Astrocyte of the spinal cord (primary cell): ENCODE measurements around the gene HERC6.
"Not testable (repeated sequence)": the region's sequence is repeated elsewhere in the genome, so short reads cannot be mapped to it uniquely, and the experiment has no call there.

Experiments
- DNase-seq: peaks from one replicate; pipeline ENCODE4 v3.0.0; 2011; ENCODE audit warnings: low read depth, low spot score
- H3K4me3 ChIP-seq: 2 replicates; pipeline ENCODE4 v1.5.1; 2011; ENCODE audit warnings: low read depth, mild to moderate bottlenecking, low read length, moderate library complexity
- CTCF ChIP-seq: IDR thresholded peaks from 2 replicates; pipeline ENCODE4 v1.5.1; 2012; ENCODE audit warnings: low read depth, mild to moderate bottlenecking, low read length, inconsistent platforms
- in situ Hi-C: cut with HindIII; loops from 2 replicates; pipeline ENCODE4 v1.10.0; 2017; ENCODE audit warnings: low sequenced_read_pairs

The HERC6 gene

GRCh38 chr4:88378691-88379559 is at the start of gene HERC6:
Gene HERC6, plus strand, starts transcription at chr4:88378852. Its CDS starts 70 bp downstream, at chr4:88378922.
- TF ChIP-seq CTCF: peak; percentile 73
- peak; percentile 86 for DNase-seq
- H3K4me3 ChIP-seq: peak within 1 kb of the TSS; percentile 53
- in situ Hi-C loops: no loop called here

GRCh38 chr4:88333741-88334405 is 44.8 kb upstream of the HERC6 start:
- no peak for TF ChIP-seq CTCF
- DNase-seq: no peak
- in situ Hi-C loops: no loop called here
- no peak overlapping the region for H3K4me3 ChIP-seq

- no peak for TF ChIP-seq CTCF
Measured at GRCh38 chr4:88335092-88335665, 43.5 kb upstream of the HERC6 start.

GRCh38 chr4:88341227-88342192 is 37.1 kb upstream of the HERC6 start:
- DNase-seq: peak; percentile 93
- H3K4me3 ChIP-seq: no peak overlapping the region
- in situ Hi-C loops: no loop called here
- TF ChIP-seq CTCF: no peak

More at GRCh38 chr4:88335092-88335665, 43.5 kb upstream of the HERC6 start:
- DNase-seq: no peak
- in situ Hi-C loops: no loop called here
- H3K4me3 ChIP-seq: no peak overlapping the region

GRCh38 chr4:88346902-88347301 is 31.8 kb upstream of the HERC6 start:
- DNase-seq, in situ Hi-C loops, H3K4me3 ChIP-seq: not testable (repeated sequence)

GRCh38 chr4:88348761-88349160 is 29.9 kb upstream of the HERC6 start:
- H3K4me3 ChIP-seq, in situ Hi-C loops, DNase-seq: not testable (repeated sequence)

- no peak for DNase-seq
- no peak overlapping the region for H3K4me3 ChIP-seq
- in situ Hi-C loops: no loop called here
- no peak for TF ChIP-seq CTCF
Measured at GRCh38 chr4:88350786-88351185, 27.9 kb upstream of the HERC6 start.
